Hypothalamus (tissue), 51 donors: ENCODE data around the gene RFC5.
"Not testable (repeated sequence)": the region's sequence is repeated elsewhere in the genome, so short reads cannot be mapped to it uniquely, and the experiment has no call there.

ENCODE experiments used
- DNase-seq, 51 donors: peaks; one replicate each; lab custom pipeline; 2025; lab: John Stamatoyannopoulos, UW

The RFC5 gene, protein sequence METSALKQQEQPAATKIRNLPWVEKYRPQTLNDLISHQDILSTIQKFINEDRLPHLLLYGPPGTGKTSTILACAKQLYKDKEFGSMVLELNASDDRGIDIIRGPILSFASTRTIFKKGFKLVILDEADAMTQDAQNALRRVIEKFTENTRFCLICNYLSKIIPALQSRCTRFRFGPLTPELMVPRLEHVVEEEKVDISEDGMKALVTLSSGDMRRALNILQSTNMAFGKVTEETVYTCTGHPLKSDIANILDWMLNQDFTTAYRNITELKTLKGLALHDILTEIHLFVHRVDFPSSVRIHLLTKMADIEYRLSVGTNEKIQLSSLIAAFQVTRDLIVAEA

DNA sequence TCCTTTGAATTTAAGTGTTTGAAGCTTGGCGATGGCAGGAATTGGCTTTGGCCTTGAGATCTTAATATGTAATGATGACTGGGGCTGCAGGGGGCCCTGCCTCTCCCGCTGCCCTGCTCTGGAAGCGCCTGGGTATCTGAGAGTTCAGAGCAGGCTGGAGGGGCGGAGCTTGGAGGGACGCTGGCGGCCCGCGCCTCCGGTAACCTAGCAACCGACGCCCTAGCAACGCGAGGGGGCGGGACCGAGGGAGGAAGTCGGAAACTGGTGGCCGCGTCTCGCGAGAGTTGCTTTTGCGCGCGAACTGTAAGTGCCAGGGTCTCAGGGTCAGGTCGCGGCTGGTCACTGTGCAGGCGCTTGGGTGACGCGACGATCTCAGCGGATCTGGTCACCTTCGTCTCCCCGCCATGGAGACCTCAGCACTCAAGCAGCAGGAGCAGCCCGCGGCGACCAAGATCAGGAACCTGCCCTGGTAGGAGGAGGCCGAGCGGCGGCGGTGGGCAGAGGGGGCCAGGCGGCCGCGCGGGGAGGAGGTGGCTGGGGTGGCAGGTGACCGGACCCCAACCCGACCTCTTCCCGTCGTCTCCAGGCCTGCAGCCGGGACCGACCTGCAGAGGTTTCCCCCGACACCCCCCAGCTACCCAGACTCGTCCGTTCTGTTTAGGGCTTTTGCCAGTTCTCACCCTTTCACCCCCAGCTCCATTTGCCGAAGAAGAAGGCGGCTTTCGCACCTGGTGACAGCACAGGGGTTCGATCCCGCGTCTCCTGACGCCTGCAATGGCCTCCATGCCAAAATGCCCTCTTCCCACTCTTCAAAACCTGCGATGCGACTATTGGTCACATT lies at the start of gene RFC5:
RFC5 (plus strand) TSS at position 280 of the 841 bp plus-strand sequence; CDS start at position 405, 125 bp downstream.
- DNase-seq, result peak; percentile 43 to 97 (median 90)

- peak in 1 of 51 donors; percentile 38 for DNase-seq
Measured at GRCh38 chr12:117967043-117967442, 49.5 kb upstream of the RFC5 start.

GRCh38 chr12:117967512-117967911 lies 49.0 kb upstream of the RFC5 start:
- peak in 9 of 51 donors; percentile 1 to 38 (median 3) for DNase-seq

GRCh38 chr12:117968151-117968789 lies 48.2 kb upstream of the RFC5 start:
- peak in 2 of 51 donors; percentile 13 to 46 for DNase-seq

- peak in 42 of 51 donors; percentile 1 to 77 (median 30) for DNase-seq
Measured at GRCh38 chr12:117968826-117969659, 47.5 kb upstream of the RFC5 start, which contains the start of gene KSR2. KSR2 (minus strand) TSS chr12:117968990; CDS start chr12:117968255, 735 bp downstream.

DNA sequence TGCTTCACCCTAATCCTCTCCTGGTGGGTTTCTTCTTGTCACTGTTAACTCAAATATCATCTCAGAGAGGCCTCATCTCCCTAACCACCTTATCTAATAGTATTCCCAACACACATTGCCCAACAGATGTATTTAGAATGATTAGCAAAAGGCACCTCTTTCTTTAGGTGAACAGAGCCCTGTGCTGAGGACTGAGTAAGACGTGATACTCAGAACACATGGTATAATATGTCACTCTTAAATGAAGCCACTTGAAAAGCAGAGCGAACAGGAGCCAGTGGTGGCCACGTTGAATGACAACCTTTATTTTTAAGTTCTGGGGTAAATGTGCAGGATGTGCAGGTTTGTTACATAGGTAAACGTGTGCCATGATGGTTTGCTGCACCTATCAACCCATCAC lies 46.2 kb upstream of the RFC5 start:
- DNase-seq, result no peak

GRCh38 chr12:117972301-117972700 lies 44.2 kb upstream of the RFC5 start:
- no peak for DNase-seq

DNA sequence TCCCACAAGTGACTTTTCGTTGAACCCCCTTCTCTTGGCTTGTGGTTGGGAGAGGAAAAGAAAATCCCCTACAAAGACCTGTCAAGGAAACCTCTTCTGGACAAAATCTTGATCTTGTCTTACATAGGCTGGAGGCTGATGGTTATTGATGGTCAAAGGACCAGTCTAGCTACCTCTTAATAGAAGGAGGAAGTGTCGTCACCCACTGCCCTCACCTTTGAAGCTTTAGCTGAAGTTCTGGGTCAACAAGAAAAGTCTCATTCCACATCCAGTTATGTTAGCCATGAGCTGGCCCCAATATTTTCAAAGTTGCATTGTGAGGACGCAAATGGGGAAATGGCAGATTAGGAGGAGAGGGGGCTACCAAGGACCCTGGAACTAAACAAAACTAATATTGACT lies 41.5 kb upstream of the RFC5 start:
- no peak for DNase-seq

DNA sequence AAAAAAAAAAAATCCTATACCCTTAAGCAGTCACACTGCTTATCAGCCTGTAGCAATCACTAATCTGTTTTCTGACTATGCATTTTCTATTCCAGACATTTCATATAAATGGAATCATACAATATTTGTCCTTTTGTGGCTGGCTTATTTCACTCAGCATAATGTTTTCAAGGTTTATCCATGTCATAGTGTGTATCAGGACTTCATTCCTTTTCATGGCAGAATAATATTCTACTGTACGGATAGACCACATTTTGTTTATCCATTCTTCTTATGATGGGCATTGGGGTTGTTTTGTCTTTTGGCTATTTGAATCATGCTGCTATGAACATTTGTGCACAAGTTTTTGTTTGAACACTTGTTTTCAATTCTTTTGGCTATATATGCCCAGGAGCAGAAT lies 39.1 kb upstream of the RFC5 start:
- no peak for DNase-seq

DNA sequence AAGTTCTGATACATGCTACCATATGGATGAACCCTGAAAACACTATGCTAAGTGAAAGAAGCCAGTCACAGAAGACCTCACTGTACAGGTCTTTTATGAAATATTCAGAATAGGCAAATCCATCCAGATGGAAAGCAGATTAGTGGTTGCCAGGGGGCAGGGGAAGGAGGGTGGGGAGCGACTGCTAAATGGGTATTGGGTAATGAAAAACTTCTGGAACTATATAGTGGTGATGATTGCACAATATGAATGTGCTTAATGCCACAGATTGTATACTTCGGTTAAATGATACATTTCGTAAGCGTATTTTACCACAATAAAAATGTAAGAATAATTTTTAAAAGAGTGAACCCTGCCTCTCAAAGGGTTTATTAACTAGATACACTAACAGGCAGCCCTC lies 35.9 kb upstream of the RFC5 start:
- DNase-seq, result no peak

GRCh38 chr12:117981267-117981666 lies 35.2 kb upstream of the RFC5 start:
- no peak for DNase-seq

DNA sequence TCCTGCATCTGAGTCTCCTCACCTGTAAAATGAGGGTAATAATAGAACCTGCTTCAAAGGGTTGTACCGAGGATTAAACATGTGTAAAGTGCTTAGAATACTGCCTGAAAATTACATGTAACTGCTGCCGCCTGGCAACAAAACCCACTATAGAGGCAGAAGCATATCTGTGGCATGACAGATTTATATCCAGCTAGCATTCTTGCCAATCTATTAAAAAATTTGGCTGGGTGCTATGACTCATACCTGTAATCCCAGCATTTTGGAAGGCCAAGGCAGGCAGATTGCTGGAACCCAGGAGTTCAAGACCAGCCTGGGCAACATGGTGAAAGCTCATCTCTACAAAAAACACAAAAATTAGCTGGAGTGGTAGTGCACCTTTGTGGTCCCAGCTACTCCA lies 31.3 kb upstream of the RFC5 start:
- no peak for DNase-seq

DNA sequence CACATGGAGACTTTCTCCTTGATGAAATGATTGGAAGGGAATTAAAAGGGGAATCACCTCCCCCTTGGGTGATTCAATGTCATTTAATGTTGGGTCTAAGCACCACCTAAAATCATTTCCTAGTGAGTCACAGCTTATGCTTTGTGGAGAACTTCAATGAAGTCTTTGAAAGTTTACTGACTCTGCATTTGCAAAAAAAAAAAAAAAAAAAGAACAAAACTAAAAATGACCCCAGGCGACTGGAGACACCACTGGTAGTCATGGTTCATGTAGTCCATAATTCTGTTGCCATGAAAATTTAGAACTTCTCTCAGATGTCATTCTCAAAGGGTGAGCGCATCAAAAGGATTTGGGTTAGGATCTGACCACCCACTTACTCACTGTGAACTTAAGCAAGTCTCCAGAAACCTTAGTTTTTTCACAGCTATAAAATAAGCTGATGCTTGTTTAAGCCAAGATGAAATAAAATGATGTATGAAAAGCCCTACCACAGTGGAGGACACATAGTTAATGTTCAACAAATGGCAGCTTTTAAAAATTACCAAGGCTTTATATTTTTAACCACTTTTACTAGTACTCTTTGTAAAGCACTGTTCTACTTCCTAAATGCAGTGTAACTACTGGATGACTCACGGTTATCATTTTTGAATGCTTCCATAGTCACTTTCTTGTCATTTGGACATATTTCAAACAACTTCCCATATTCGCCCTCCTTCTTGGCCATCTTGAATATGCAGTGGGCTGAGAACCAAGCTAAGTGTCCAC lies 29.6 kb upstream of the RFC5 start:
- no peak for DNase-seq

GRCh38 chr12:117994551-117995438 lies 21.7 kb upstream of the RFC5 start:
- no peak for DNase-seq

GRCh38 chr12:117998719-117999118 lies 17.8 kb upstream of the RFC5 start:
- DNase-seq, result no peak

DNA sequence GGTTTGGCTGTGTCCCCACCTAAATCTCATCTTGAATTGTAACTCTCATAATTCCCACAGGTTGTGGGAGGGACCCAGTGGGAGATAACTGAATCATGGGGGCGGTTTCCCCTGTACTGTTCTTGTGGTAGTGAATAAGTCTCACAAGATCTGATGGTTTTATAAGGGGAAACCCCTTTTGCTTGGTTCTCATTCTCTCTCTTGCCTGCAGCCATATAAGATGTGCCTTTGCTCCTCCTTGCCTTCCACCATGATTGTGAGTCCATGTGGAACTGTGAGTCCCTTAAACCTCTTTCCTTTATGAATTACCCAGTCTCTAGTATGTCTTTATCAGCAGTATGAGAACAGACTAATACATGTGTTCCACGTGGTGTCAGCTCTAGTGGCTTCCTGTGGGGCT lies 16.7 kb upstream of the RFC5 start:
- not testable (repeated sequence) for DNase-seq

GRCh38 chr12:118010903-118011302 lies 5.6 kb upstream of the RFC5 start:
- no peak for DNase-seq

DNA sequence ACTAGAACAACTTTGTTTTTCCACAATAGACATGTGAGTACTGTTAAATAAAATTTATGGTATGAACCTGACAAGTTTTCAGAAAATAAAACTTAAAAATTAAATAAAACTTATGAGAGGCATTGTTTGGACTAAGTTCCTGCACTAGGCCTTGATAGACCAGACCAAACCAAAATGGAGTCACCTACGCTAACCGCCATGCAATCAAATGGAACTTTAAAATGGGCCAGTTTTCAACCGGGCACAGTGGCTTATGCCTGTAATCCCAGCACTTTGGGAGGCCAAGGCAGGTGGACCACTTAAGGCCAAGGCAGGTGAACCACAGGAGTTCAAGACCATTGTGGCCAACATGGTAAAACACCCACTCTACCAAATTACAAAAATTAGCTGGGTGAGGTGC lies 5.1 kb upstream of the RFC5 start:
- DNase-seq, result no peak

DNA sequence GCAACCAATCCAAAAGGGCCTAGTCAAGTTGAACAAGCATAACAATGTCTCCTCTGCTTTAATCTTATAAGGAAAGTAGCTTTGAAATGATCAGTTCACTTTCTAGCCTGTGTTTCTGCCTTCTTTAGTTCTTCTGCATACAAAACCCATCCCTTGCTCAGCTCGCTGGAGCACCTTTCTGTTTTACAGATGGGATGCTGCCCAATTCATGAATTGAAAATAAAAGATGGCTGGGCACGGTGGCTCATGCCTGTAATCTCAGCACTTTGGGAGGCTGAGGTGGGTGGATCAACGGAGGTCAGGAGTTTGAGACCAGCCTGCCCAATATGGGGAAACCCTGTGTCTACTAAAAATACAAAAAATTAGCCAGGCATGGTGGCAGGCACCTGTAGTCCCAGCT lies 4.5 kb upstream of the RFC5 start:
- no peak for DNase-seq
